SK-N-SH treated with all-trans-retinoic acid at 6 μM for 48 hours (cell line): ENCODE measurements around the gene OR52L1.

ENCODE experiments used
- ATAC-seq: fragments of 200-7000 bp; cut with Tn5 transposase; 3 replicates; pipeline ENCODE4 v1.9.1; 2020; ENCODE audit warnings: mild to moderate bottlenecking, moderate library complexity
- ARNTL ChIP-seq: fragments of 450-650 bp; formaldehyde crosslinking; IDR thresholded peaks from 2 replicates; pipeline ENCODE4 v1.5.0; 2020; ENCODE audit warnings: low read depth, mild to moderate bottlenecking, moderate library complexity, borderline replicate concordance
- BACH2 ChIP-seq: fragments of 250-450 bp; sonication (Bioruptor Pico); IDR thresholded peaks from 2 replicates; pipeline ENCODE4 v1.9.0; 2021; ENCODE audit warnings: mild to moderate bottlenecking, borderline replicate concordance
- CSDC2 ChIP-seq: fragments of 250-450 bp; sonication (Bioruptor Pico); IDR thresholded peaks from 2 replicates; pipeline ENCODE4 v1.5.0; 2020; ENCODE audit warnings: mild to moderate bottlenecking, moderate library complexity
- ESRRG ChIP-seq: fragments of 250-450 bp; sonication (Bioruptor Pico); IDR thresholded peaks from 2 replicates; pipeline ENCODE4 v1.6.1; 2021; ENCODE audit warnings: mild to moderate bottlenecking
- GLIS3 ChIP-seq: fragments of 250-450 bp; sonication (Bioruptor Pico); IDR thresholded peaks from 2 replicates; pipeline ENCODE4 v1.5.0; 2020; ENCODE audit warnings: mild to moderate bottlenecking, moderate library complexity
- ISL1 ChIP-seq: fragments of 250-450 bp; sonication (Bioruptor Pico); IDR thresholded peaks from 2 replicates; pipeline ENCODE4 v2.1.2; 2022; ENCODE audit warnings: mild to moderate bottlenecking, moderate library complexity
- PPARA ChIP-seq: fragments of 250-450 bp; sonication (Bioruptor Pico); IDR thresholded peaks from 2 replicates; pipeline ENCODE4 v1.5.0; 2020; ENCODE audit warnings: mild to moderate bottlenecking, borderline replicate concordance
- RARB ChIP-seq: fragments of 250-450 bp; sonication (Bioruptor Pico); IDR thresholded peaks from 2 replicates; pipeline ENCODE4 v1.8.0; 2021; ENCODE audit warnings: mild to moderate bottlenecking, moderate library complexity
- SNAI2 ChIP-seq: fragments of 250-450 bp; sonication (Bioruptor Pico); IDR thresholded peaks from 2 replicates; pipeline ENCODE4 v1.5.0; 2020; ENCODE audit warnings: mild to moderate bottlenecking, moderate library complexity
- TCF4 ChIP-seq: fragments of 250-450 bp; sonication (Bioruptor Pico); IDR thresholded peaks from 2 replicates; pipeline ENCODE4 v1.8.0; 2021; ENCODE audit warnings: mild to moderate bottlenecking, moderate library complexity, borderline replicate concordance
- TOX ChIP-seq: fragments of 250-450 bp; sonication (Bioruptor Pico); IDR thresholded peaks from 2 replicates; pipeline ENCODE4 v1.8.0; 2021; ENCODE audit warnings: mild to moderate bottlenecking, moderate library complexity, borderline replicate concordance
- ZC3H10 ChIP-seq: fragments of 250-450 bp; sonication (Bioruptor Pico); IDR thresholded peaks from 2 replicates; pipeline ENCODE4 v1.5.1; 2021; ENCODE audit warnings: mild to moderate bottlenecking, moderate library complexity
- ZFP30 ChIP-seq: fragments of 450-650 bp; formaldehyde crosslinking; IDR thresholded peaks from 2 replicates; pipeline ENCODE4 v1.5.0; 2022; ENCODE audit warnings: mild to moderate bottlenecking, moderate library complexity
- ZNF565 ChIP-seq: fragments of 450-650 bp; formaldehyde crosslinking; conservative IDR thresholded peaks from 2 replicates; pipeline ENCODE4 v1.5.0; 2020; ENCODE audit warnings: low read depth, mild to moderate bottlenecking, moderate library complexity
- ZNF70 ChIP-seq: fragments of 450-650 bp; formaldehyde crosslinking; IDR thresholded peaks from 2 replicates; pipeline ENCODE4 v1.5.0; 2020; ENCODE audit warnings: mild to moderate bottlenecking, moderate library complexity
- ZNF8 ChIP-seq: fragments of 450-650 bp; formaldehyde crosslinking; IDR thresholded peaks from 2 replicates; pipeline ENCODE4 v1.5.0; 2020; ENCODE audit warnings: mild to moderate bottlenecking, moderate library complexity
- TF ChIP-seq, protein P1 (sequence below): fragments of 250-450 bp; sonication (Bioruptor Pico); IDR thresholded peaks from 2 replicates; pipeline ENCODE4 v1.8.0; 2021; ENCODE audit warnings: low read depth, mild to moderate bottlenecking, moderate library complexity, borderline replicate concordance
- TF ChIP-seq, protein P2 (sequence below): fragments of 250-450 bp; sonication (Bioruptor Pico); IDR thresholded peaks from 2 replicates; pipeline ENCODE4 v1.8.0; 2020; ENCODE audit warnings: mild to moderate bottlenecking, moderate library complexity, borderline replicate concordance
- TF ChIP-seq, protein P3 (sequence below): fragments of 250-450 bp; sonication (Bioruptor Pico); IDR thresholded peaks from 2 replicates; pipeline ENCODE4 v1.5.1; 2020; ENCODE audit warnings: low read depth, mild to moderate bottlenecking, moderate library complexity
- TF ChIP-seq, protein P4 (sequence below): fragments of 250-450 bp; sonication (Bioruptor Pico); IDR thresholded peaks from 2 replicates; pipeline ENCODE4 v1.5.0; 2020; ENCODE audit warnings: mild to moderate bottlenecking, moderate library complexity
- TF ChIP-seq, protein P5 (sequence below): fragments of 250-450 bp; sonication (Bioruptor Pico); IDR thresholded peaks from 2 replicates; pipeline ENCODE4 v1.5.1; 2021; ENCODE audit warnings: mild to moderate bottlenecking, moderate library complexity

Gene OR52L1

DNA sequence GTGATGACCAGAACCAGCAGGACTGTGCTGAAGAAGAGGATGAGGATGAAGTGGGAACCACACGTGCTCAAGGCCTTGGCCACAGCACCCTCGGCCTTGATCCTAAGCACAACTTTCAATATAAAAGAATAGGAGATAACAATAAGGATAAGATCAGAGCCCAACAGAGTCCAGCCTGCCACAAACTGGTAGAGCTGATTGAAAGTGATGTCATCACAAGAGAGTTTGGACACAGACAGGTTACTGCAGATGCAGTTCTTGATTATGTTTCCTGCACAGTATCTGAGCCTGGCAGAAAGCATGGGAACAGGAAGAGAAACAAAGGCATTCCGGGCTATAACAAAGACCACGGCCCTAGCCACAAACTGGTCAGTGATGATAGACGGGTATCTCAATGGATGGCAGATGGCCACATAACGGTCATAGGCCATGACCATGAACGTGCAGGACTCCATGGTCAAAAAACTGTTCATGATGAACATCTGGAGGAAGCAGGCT is 15.5 kb upstream of the OR52L1 start:
- no peak for TF ChIP-seq ZC3H10 (CRISPR knock-in tag)
- TF ChIP-seq, protein P1, sequence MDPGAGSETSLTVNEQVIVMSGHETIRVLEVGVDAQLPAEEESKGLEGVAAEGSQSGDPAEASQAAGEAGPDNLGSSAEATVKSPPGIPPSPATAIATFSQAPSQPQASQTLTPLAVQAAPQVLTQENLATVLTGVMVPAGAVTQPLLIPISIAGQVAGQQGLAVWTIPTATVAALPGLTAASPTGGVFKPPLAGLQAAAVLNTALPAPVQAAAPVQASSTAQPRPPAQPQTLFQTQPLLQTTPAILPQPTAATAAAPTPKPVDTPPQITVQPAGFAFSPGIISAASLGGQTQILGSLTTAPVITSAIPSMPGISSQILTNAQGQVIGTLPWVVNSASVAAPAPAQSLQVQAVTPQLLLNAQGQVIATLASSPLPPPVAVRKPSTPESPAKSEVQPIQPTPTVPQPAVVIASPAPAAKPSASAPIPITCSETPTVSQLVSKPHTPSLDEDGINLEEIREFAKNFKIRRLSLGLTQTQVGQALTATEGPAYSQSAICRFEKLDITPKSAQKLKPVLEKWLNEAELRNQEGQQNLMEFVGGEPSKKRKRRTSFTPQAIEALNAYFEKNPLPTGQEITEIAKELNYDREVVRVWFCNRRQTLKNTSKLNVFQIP (CRISPR knock-in tag), result no peak
- TF ChIP-seq TOX (CRISPR knock-in tag), result no peak
- no peak for TF ChIP-seq ZFP30 (CRISPR knock-in tag)
- no peak for TF ChIP-seq PPARA (CRISPR knock-in tag)
- TF ChIP-seq ZNF70, result no peak
- TF ChIP-seq, protein P2, sequence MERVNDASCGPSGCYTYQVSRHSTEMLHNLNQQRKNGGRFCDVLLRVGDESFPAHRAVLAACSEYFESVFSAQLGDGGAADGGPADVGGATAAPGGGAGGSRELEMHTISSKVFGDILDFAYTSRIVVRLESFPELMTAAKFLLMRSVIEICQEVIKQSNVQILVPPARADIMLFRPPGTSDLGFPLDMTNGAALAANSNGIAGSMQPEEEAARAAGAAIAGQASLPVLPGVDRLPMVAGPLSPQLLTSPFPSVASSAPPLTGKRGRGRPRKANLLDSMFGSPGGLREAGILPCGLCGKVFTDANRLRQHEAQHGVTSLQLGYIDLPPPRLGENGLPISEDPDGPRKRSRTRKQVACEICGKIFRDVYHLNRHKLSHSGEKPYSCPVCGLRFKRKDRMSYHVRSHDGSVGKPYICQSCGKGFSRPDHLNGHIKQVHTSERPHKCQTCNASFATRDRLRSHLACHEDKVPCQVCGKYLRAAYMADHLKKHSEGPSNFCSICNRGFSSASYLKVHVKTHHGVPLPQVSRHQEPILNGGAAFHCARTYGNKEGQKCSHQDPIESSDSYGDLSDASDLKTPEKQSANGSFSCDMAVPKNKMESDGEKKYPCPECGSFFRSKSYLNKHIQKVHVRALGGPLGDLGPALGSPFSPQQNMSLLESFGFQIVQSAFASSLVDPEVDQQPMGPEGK (CRISPR knock-in tag), result no peak
- TF ChIP-seq, protein P3, sequence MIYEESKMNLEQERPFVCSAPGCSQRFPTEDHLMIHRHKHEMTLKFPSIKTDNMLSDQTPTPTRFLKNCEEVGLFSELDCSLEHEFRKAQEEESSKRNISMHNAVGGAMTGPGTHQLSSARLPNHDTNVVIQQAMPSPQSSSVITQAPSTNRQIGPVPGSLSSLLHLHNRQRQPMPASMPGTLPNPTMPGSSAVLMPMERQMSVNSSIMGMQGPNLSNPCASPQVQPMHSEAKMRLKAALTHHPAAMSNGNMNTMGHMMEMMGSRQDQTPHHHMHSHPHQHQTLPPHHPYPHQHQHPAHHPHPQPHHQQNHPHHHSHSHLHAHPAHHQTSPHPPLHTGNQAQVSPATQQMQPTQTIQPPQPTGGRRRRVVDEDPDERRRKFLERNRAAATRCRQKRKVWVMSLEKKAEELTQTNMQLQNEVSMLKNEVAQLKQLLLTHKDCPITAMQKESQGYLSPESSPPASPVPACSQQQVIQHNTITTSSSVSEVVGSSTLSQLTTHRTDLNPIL (CRISPR knock-in tag), result no peak
- no peak for TF ChIP-seq ZNF8 (CRISPR knock-in tag)
- no peak for TF ChIP-seq SNAI2 (CRISPR knock-in tag)
- TF ChIP-seq ZNF565 (CRISPR knock-in tag), result no peak
- no peak for TF ChIP-seq ESRRG (CRISPR knock-in tag)
- no peak for TF ChIP-seq GLIS3 (CRISPR knock-in tag)
- TF ChIP-seq TCF4 (CRISPR knock-in tag), result no peak
- no peak for TF ChIP-seq RARB (CRISPR knock-in tag)
- ATAC-seq, result no peak

DNA sequence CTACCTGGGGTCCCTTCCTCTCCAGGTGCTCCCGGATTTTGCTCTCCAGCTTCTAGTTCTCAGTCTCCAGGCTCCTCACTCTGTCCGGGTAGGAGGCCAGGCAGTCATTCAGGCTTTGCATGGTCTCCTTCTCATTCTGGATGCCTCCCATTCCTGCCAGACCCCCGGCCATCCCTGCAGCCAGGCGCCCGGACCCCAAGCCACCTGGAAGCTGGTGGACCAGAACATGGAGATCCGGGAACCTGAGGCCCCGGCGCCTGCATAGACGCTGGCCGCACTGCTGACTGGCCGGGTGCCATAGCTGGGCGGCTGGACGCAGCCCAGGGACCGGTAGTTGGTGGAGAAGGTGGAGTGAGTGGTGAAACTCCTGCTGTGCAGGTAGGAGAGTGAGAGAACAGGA is 8.0 kb upstream of the OR52L1 start:
- no peak for TF ChIP-seq ESRRG (CRISPR knock-in tag)
- TF ChIP-seq, protein P4, sequence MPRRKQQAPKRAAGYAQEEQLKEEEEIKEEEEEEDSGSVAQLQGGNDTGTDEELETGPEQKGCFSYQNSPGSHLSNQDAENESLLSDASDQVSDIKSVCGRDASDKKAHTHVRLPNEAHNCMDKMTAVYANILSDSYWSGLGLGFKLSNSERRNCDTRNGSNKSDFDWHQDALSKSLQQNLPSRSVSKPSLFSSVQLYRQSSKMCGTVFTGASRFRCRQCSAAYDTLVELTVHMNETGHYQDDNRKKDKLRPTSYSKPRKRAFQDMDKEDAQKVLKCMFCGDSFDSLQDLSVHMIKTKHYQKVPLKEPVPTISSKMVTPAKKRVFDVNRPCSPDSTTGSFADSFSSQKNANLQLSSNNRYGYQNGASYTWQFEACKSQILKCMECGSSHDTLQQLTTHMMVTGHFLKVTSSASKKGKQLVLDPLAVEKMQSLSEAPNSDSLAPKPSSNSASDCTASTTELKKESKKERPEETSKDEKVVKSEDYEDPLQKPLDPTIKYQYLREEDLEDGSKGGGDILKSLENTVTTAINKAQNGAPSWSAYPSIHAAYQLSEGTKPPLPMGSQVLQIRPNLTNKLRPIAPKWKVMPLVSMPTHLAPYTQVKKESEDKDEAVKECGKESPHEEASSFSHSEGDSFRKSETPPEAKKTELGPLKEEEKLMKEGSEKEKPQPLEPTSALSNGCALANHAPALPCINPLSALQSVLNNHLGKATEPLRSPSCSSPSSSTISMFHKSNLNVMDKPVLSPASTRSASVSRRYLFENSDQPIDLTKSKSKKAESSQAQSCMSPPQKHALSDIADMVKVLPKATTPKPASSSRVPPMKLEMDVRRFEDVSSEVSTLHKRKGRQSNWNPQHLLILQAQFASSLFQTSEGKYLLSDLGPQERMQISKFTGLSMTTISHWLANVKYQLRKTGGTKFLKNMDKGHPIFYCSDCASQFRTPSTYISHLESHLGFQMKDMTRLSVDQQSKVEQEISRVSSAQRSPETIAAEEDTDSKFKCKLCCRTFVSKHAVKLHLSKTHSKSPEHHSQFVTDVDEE, result no peak
- no peak for TF ChIP-seq PPARA (CRISPR knock-in tag)
- no peak for TF ChIP-seq ZNF70
- TF ChIP-seq ARNTL, result no peak
- TF ChIP-seq ZNF565 (CRISPR knock-in tag), result no peak
- TF ChIP-seq GLIS3 (CRISPR knock-in tag), result no peak
- TF ChIP-seq RARB (CRISPR knock-in tag), result no peak
- no peak for TF ChIP-seq CSDC2 (CRISPR knock-in tag)
- TF ChIP-seq BACH2 (CRISPR knock-in tag), result no peak
- TF ChIP-seq, protein P5, sequence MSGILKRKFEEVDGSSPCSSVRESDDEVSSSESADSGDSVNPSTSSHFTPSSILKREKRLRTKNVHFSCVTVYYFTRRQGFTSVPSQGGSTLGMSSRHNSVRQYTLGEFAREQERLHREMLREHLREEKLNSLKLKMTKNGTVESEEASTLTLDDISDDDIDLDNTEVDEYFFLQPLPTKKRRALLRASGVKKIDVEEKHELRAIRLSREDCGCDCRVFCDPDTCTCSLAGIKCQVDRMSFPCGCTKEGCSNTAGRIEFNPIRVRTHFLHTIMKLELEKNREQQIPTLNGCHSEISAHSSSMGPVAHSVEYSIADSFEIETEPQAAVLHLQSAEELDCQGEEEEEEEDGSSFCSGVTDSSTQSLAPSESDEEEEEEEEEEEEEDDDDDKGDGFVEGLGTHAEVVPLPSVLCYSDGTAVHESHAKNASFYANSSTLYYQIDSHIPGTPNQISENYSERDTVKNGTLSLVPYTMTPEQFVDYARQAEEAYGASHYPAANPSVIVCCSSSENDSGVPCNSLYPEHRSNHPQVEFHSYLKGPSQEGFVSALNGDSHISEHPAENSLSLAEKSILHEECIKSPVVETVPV (CRISPR knock-in tag), result no peak
- ATAC-seq, result no peak

DNA sequence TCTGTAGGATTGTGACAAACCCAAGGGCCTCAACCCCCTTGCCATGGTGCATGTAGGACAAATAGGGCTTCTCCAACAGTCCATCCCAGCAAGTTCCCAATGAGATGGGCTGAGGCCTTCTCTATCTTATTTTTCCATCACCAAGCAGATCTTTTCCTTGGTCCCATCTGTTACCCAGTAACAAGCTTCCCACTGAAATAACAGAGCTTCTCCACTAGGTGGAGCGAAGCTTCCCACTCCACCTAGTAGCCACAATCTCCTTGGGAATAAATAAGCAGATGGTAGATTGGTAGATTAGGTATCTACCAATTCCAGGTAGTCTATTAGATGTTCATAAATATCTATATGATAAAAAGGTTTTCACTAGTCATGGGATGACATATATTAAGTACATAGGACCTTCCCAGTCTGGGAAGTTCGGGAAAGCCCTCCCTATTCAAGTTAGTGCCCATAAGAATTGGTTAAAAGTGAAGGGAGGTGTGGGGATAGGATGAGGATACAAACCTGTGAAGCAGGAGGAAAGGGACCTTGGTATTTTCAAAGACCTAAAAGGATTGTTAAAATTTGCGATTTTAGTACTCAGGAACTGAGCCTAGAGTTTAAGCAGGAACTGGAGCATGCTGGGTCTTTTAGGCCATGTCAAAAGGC is 5.9 kb upstream of the OR52L1 start:
- peak; percentile 76 for ATAC-seq

More for the DNA sequence above, 5.9 kb upstream of the OR52L1 start:
- no peak for TF ChIP-seq GLIS3 (CRISPR knock-in tag)
- no peak for TF ChIP-seq ISL1 (CRISPR knock-in tag)
- no peak for TF ChIP-seq ZC3H10 (CRISPR knock-in tag)
- no peak for TF ChIP-seq PPARA (CRISPR knock-in tag)
